ENCODE data around the gene ZNF652.

The ZNF652 gene

DNA sequence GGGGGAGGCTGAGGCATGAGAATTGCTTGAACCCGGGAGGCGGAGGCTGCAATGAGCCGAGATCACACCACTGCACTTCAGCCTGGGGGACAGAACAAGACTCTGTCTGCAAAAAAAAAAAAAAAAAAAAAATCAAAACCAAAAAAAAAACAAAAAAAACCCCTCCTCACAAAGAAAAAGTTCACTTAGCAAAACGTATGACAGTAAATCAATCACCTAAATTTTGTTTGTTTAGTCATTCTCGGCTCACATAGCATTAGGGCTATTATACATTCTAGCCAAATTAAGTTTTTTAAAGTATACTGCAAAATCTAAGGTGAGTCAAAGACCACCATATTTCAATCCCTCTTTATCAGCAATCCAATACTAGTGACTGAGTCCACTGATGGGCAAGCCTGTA lies 5.7 kb downstream of the ZNF652 start:
- Histone ChIP-seq H3K4me3 (ENCODE audit: low read length) (no peak overlapping the region), H3K4me1 (ENCODE audit: insufficient read depth, low read length) (peaks cover 24% of the 10 kb centered on the region), H3K27ac (ENCODE audit: low read depth, low read length) (no peak overlapping the region), H3K9me3 (ENCODE audit: insufficient read depth, low read depth, low read length) (no peaks in the 10 kb centered on the region), H3K27me3 (ENCODE audit: insufficient read depth, low read length) (no peaks in the 10 kb centered on the region), H3K9ac (ENCODE audit: low read depth, low read length) (no peak overlapping the region), H3K36me3 (ENCODE audit: insufficient read depth, low read length) (peaks cover 3% of the 10 kb centered on the region; the same call in 1 of the 2 replicates)
- 93% methylated on average over 5 of the region's 5 CpGs for WGBS

DNA sequence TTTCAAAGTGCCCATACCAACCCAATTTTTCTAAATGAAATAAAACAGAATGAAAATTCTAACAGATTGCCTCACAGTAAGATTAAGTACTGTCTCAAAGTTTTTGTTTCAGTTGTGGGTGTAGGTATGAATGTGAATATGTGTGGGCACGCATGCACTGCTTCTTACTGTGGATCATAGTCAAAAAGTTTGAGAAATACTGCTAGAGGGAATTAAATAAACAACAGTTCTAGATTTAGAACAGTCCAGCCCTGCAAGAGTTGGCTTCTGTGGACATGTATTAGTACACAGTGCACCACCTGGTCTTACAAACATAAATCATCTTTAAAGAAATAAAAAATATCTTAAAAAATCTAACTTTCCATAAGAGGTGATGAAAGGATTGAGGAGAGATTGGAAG lies 8.4 kb downstream of the ZNF652 start:
- peaks cover 3% of the 10 kb centered on the region; the same call in 1 of the 2 replicates for H3K36me3 ChIP-seq (ENCODE audit: insufficient read depth, low read length)
- no peak overlapping the region for H3K27ac ChIP-seq (ENCODE audit: low read depth, low read length)
- H3K9me3 ChIP-seq (ENCODE audit: insufficient read depth, low read depth, low read length), result no peaks in the 10 kb centered on the region
- H3K4me1 ChIP-seq (ENCODE audit: insufficient read depth, low read length), result peaks cover 4% of the 10 kb centered on the region; the same call in 1 of the 2 replicates
- 95% methylated on average over 1 of the region's 1 CpG for WGBS
- H3K27me3 ChIP-seq (ENCODE audit: insufficient read depth, low read length), result no peaks in the 10 kb centered on the region
- H3K4me3 ChIP-seq (ENCODE audit: low read length), result no peak overlapping the region
- H3K9ac ChIP-seq (ENCODE audit: low read depth, low read length), result no peak overlapping the region

DNA sequence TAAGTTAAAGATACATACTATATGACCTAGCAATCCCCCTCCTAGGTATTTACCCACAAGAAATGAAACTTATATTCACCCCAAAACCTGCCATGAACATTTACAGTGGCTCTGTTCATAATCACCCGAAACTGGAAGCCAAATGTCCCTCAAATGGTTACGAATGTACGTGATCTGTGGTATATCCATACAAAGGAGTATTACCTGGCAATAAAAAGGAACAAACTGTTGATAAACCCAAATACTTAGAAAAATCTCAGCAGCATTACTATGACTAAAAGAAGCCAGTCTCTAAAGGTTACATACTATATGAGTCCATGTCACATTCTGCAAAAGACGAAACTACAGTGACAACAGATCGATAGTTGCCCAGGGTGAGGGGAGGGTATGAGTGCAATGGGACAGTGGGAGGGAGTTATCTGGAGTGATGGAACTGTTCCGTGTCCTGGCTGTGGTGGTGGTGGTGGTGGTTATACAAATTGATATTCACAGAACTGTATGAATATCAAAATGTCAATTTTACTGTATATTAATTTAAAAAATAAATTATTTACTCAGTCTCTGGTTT lies 9.4 kb downstream of the ZNF652 start:
- Histone ChIP-seq H3K9me3 (ENCODE audit: insufficient read depth, low read depth, low read length) (no peaks in the 10 kb centered on the region), H3K4me3 (ENCODE audit: low read length) (no peak overlapping the region), H3K36me3 (ENCODE audit: insufficient read depth, low read length) (peaks cover 3% of the 10 kb centered on the region; the same call in 1 of the 2 replicates), H3K27me3 (ENCODE audit: insufficient read depth, low read length) (no peaks in the 10 kb centered on the region), H3K27ac (ENCODE audit: low read depth, low read length) (no peak overlapping the region), H3K9ac (ENCODE audit: low read depth, low read length) (no peak overlapping the region), H3K4me1 (ENCODE audit: insufficient read depth, low read length) (no peaks in the 10 kb centered on the region)
- WGBS, result 92% methylated on average over 6 of the region's 6 CpGs

DNA sequence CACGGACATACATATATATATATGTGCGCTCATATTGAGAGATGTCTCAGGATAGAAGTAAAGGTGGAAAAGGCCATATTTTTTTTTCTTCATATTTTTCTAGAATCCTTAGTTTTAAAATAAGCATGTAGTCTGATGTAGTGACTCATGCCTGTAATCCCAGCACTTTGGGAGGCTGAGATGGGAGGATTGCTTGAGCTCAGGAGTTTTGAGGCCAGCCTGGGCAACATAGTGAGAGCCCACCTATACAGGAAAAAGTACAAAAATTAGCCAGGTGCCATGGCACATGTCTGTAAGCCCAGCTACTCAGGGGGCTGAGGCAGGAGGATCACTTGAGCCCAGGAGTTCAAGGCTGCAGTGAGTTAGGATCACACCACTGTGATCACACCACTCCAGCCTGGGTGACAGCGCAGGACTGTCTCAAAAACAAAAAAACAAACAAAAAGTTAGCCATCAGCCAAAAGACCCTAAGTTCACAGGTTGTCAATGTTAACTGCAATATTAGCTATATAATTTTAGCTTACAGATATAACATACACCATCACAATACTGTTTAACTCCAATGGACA lies 10.4 kb downstream of the ZNF652 start:
- H3K27me3 ChIP-seq (ENCODE audit: insufficient read depth, low read length), result no peaks in the 10 kb centered on the region
- WGBS, result 100% methylated on average over 1 of the region's 3 CpGs
- H3K36me3 ChIP-seq (ENCODE audit: insufficient read depth, low read length), result peaks cover 3% of the 10 kb centered on the region; the same call in 1 of the 2 replicates
- H3K9ac ChIP-seq (ENCODE audit: low read depth, low read length), result no peak overlapping the region
- no peak overlapping the region for H3K4me3 ChIP-seq (ENCODE audit: low read length)
- H3K4me1 ChIP-seq (ENCODE audit: insufficient read depth, low read length), result no peaks in the 10 kb centered on the region
- H3K27ac ChIP-seq (ENCODE audit: low read depth, low read length), result no peak overlapping the region
- H3K9me3 ChIP-seq (ENCODE audit: insufficient read depth, low read depth, low read length), result no peaks in the 10 kb centered on the region

DNA sequence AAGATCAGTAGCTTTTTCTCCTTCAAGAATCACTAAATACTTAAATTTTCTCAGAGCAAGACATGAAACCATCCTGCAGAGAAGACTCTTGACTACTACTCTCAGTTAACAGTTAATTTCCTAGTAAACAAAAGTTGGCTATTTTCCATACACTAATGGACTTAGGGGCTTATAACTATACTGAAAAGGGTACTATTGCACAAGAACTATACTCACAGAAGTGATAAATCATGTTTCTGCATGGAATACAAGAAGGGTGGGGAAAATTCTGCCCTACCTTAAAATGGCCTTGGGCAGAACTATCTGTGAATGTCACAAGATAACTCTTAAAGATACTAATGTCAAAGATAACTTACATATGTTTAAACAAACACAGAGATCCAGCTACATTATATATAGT lies 12.5 kb downstream of the ZNF652 start:
- Histone ChIP-seq H3K27ac (ENCODE audit: low read depth, low read length) (no peak overlapping the region), H3K9me3 (ENCODE audit: insufficient read depth, low read depth, low read length) (no peaks in the 10 kb centered on the region), H3K4me3 (ENCODE audit: low read length) (no peak overlapping the region), H3K4me1 (ENCODE audit: insufficient read depth, low read length) (no peaks in the 10 kb centered on the region), H3K36me3 (ENCODE audit: insufficient read depth, low read length) (peaks cover 3% of the 10 kb centered on the region; the same call in 1 of the 2 replicates), H3K9ac (ENCODE audit: low read depth, low read length) (no peak overlapping the region), H3K27me3 (ENCODE audit: insufficient read depth, low read length) (no peaks in the 10 kb centered on the region)

DNA sequence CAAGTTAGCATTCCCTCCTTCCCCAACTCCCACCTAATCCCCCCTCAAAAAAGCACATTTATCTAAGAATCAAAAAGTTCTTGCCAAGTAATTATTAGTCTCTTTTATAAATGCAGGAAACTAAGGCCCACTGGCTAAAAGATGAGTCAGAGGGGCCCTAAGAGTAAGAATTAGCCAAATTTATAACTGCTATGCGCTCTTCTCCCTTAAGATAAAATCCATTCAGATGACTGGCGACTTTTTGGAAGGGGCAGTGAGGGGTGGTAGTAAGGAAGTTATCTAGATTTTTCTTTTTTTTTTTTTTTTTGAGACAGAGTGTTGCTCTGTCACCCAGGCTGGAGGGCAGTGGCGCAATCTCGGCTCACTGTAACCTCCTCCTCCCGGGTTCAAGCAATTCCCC lies 17.1 kb downstream of the ZNF652 start:
- no peak overlapping the region for H3K9ac ChIP-seq (ENCODE audit: low read depth, low read length)
- no peaks in the 10 kb centered on the region for H3K4me1 ChIP-seq (ENCODE audit: insufficient read depth, low read length)
- H3K27me3 ChIP-seq (ENCODE audit: insufficient read depth, low read length), result no peaks in the 10 kb centered on the region
- no peak overlapping the region for H3K4me3 ChIP-seq (ENCODE audit: low read length)
- no peak overlapping the region for H3K27ac ChIP-seq (ENCODE audit: low read depth, low read length)
- no peaks in the 10 kb centered on the region for H3K9me3 ChIP-seq (ENCODE audit: insufficient read depth, low read depth, low read length)
- 100% methylated on average over 4 of the region's 5 CpGs for WGBS
- H3K36me3 ChIP-seq (ENCODE audit: insufficient read depth, low read length), result no peaks in the 10 kb centered on the region

DNA sequence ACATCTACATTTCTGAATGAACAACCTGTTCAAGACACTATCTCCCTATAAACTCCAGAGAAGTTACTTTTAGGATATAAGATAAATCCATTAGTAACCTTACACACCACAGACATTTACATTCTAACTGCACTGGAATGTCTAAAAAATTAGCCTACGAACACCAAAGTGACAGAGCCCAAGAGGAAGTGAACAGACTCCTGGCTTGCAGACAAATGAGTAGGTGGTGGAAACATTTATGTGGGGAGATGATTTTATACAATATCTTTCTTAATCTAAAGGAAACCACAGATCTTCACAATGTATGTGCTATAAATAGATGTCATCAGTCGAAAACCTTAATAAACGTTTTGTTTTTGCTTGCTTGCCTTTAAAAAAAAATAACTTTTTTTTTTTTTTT lies 18.8 kb downstream of the ZNF652 start:
- H3K4me1 ChIP-seq (ENCODE audit: insufficient read depth, low read length), result peaks cover 4% of the 10 kb centered on the region; the same call in 1 of the 2 replicates

DNA sequence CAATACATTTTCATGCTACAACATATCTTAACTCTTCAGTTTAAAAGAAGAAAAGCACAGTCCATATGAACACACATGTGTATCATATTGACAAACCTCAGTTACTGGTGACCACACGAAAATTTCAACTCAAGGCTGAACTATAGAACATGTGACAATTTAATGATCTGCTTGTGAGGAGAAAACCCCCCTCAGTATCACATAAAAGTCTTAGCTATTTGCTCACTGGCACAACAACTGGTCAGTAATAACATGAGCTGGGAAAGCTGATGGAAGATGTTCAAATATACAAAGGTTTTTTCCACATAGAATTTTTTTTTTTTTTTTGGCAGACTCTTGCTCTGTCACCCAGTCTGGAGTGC lies 19.5 kb downstream of the ZNF652 start:
- no peaks in the 10 kb centered on the region for H3K27me3 ChIP-seq (ENCODE audit: insufficient read depth, low read length)
- H3K36me3 ChIP-seq (ENCODE audit: insufficient read depth, low read length), result no peaks in the 10 kb centered on the region
- WGBS, result 78% methylated on average over 1 of the region's 1 CpG
- H3K9ac ChIP-seq (ENCODE audit: low read depth, low read length), result no peak overlapping the region
- no peak overlapping the region for H3K4me3 ChIP-seq (ENCODE audit: low read length)
- no peak overlapping the region for H3K27ac ChIP-seq (ENCODE audit: low read depth, low read length)
- peaks cover 4% of the 10 kb centered on the region; the same call in 1 of the 2 replicates for H3K4me1 ChIP-seq (ENCODE audit: insufficient read depth, low read length)
- no peaks in the 10 kb centered on the region for H3K9me3 ChIP-seq (ENCODE audit: insufficient read depth, low read depth, low read length)

More for the DNA sequence above, 18.8 kb downstream of the ZNF652 start:
- WGBS, result 96% methylated on average over 3 of the region's 3 CpGs
- Histone ChIP-seq H3K27me3 (ENCODE audit: insufficient read depth, low read length) (no peaks in the 10 kb centered on the region), H3K4me3 (ENCODE audit: low read length) (no peak overlapping the region), H3K27ac (ENCODE audit: low read depth, low read length) (no peak overlapping the region), H3K36me3 (ENCODE audit: insufficient read depth, low read length) (no peaks in the 10 kb centered on the region), H3K9ac (ENCODE audit: low read depth, low read length) (no peak overlapping the region), H3K9me3 (ENCODE audit: insufficient read depth, low read depth, low read length) (no peaks in the 10 kb centered on the region)

DNA sequence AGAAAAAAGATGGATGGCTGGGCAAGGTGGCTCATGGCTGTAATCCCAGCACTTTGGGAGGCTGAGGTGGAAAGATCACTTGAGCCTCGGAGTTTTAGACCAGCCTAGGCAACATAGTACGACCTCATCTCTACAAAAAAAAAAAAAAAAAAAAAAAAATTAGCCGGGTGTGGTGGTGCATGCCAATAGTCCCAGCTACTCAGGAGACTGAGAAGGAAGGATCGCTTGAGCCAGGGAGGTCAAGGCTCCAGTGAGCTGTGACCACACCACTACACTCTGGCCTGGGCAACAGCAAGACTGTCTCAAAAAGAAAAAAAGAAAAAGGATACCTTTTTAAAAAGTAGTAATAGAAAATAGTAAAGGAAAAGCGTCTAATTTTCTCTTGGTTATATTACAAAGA lies 20.7 kb downstream of the ZNF652 start:
- H3K9ac ChIP-seq (ENCODE audit: low read depth, low read length), result no peak overlapping the region
- no peak overlapping the region for H3K27ac ChIP-seq (ENCODE audit: low read depth, low read length)

DNA sequence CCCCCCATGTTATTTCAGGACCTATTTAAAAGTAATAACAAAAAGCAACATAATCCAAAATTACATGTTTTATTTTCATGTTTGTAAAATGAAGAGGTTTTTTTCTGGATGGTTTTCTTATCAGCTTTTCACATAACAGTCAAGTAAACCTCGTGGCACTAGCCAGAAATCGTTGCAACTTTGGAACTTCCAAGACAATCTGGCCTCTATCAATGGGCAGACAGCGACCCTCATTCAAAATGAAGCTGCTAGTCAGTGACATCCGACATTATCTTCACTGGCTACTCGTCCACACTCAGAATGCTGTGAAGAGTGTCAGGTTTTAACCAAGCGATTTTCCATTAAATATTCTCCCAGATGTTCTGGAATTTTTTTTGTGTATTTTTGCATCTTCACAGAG lies 22.7 kb downstream of the ZNF652 start:
- no peak overlapping the region for H3K27ac ChIP-seq (ENCODE audit: low read depth, low read length)
- WGBS, result 94% methylated on average over 6 of the region's 6 CpGs
- no peaks in the 10 kb centered on the region for H3K9me3 ChIP-seq (ENCODE audit: insufficient read depth, low read depth, low read length)
- no peak overlapping the region for H3K4me3 ChIP-seq (ENCODE audit: low read length)
- H3K4me1 ChIP-seq (ENCODE audit: insufficient read depth, low read length), result peaks cover 4% of the 10 kb centered on the region; the same call in 1 of the 2 replicates
- no peaks in the 10 kb centered on the region for H3K36me3 ChIP-seq (ENCODE audit: insufficient read depth, low read length)
- no peak overlapping the region for H3K9ac ChIP-seq (ENCODE audit: low read depth, low read length)
- no peaks in the 10 kb centered on the region for H3K27me3 ChIP-seq (ENCODE audit: insufficient read depth, low read length)

More for the DNA sequence above, 20.7 kb downstream of the ZNF652 start:
- Histone ChIP-seq H3K4me1 (ENCODE audit: insufficient read depth, low read length) (peaks cover 4% of the 10 kb centered on the region; the same call in 1 of the 2 replicates), H3K36me3 (ENCODE audit: insufficient read depth, low read length) (no peaks in the 10 kb centered on the region), H3K4me3 (ENCODE audit: low read length) (no peak overlapping the region), H3K9me3 (ENCODE audit: insufficient read depth, low read depth, low read length) (no peaks in the 10 kb centered on the region), H3K27me3 (ENCODE audit: insufficient read depth, low read length) (no peaks in the 10 kb centered on the region)
- WGBS, result 88% methylated on average over 3 of the region's 5 CpGs

DNA sequence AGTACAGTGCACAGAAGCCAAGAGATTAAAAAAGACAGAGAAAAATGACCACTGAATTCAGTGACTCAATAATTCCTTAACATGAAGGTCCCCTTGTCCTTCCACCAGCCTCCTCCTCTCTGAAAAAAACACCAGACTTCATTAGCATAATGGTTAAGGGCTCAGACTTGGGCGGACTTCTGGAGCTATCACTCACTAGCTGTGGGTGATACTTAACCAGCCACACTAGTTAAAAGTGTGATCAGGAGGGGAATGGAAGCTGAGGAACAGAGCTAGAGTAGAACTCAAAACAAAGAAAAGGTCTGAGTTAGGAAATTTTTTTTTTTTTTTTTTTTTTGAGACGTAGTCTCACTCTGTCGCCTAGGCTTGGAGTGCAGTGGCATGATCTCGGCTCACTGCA lies 23.2 kb downstream of the ZNF652 start:
- Histone ChIP-seq H3K9ac (ENCODE audit: low read depth, low read length) (no peak overlapping the region), H3K27me3 (ENCODE audit: insufficient read depth, low read length) (no peaks in the 10 kb centered on the region), H3K4me1 (ENCODE audit: insufficient read depth, low read length) (peaks cover 4% of the 10 kb centered on the region; the same call in 1 of the 2 replicates), H3K4me3 (ENCODE audit: low read length) (no peak overlapping the region), H3K27ac (ENCODE audit: low read depth, low read length) (no peak overlapping the region), H3K9me3 (ENCODE audit: insufficient read depth, low read depth, low read length) (no peaks in the 10 kb centered on the region), H3K36me3 (ENCODE audit: insufficient read depth, low read length) (no peaks in the 10 kb centered on the region)
- WGBS, result 56% methylated on average over 1 of the region's 4 CpGs

All from HUES64 (cell line).